HG03095 (cell line): Measurements from ENCODE around the gene HPRT1.

ENCODE experiments used
- ATAC-seq: cut with Tn5 transposase; IDR thresholded peaks from one replicate; pipeline ENCODE4 v1.9.1; 2021; ENCODE audit warnings: moderate library complexity; ENCODE audit not compliant: unreplicated experiment

HPRT1 gene

DNA sequence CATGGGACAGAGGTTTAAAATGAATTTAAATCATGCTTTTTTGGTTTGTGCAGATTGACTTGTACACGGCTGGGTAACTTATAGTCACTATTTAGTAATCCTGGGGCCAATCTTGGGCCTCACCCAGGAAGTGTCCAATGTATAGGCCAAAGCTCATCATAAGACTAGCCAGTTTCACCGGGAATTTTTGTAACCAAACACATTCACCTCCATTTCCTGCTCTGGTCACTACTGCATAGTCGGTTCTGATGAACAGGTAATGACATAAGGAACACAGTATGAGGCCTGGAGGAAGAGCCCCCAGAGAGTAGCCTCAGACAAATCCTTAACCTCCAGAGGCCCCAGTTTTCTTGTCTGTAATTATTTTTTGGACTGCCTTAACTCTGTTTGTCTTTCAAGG lies 81.9 kb downstream of the HPRT1 start:
- no peak for ATAC-seq

- no peak for ATAC-seq
Measured at GRCh38 chrX:134542485-134542884, 82.5 kb downstream of the HPRT1 start.

- no peak for ATAC-seq
Measured at GRCh38 chrX:134543288-134543687, 83.3 kb downstream of the HPRT1 start.

DNA sequence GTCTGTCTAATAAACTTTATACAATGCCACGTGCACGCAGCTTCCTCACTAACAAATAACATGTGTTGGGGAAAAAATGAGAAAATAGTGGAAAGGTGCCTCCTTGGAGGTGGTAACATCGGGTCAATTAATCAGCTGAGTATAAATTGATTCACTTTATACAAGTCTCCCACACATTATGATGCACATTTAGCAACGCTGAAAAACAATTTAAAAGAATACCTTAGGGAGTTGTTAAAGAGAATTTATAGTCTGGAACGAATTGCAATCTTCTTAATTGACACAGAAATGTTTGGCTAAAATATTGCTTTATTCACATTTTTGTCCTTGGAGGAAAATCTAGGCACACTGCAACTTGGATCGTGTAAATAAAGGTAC lies 84.2 kb downstream of the HPRT1 start:
- ATAC-seq = no peak

DNA sequence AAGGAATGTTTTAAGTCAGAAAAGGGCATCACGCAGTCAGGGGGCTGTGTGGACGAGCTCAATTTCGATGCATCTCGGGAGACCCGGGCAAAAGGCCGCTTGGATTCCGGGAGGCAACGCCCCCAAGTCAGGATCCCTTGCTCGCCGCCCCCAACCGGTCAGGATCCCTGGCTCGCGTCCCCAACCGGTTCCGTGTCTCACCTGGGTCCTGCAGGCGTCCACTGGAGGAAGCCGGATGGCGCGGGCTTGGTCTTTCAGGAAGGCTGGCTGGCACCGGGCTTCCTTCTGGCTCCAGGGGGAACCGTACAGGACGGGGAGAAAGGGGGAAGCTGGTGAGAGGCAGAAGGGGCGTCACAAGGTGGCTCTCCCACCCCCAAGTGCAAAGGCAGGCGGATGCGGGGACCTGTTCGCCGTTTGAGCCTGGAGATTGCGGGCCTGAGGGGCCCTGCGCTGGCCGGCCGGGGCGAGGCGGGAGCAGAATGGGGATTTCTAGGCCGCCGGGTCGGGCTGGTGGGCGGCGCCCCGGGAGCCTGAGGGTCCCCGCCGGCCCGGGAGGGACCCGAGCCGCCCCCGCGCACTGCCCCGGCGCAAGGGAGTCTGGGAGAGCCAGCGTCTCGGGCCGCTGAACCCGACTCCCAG lies 84.7 kb downstream of the HPRT1 start:
- ATAC-seq = no peak

- no peak for ATAC-seq
Measured at GRCh38 chrX:134545510-134545909, 85.5 kb downstream of the HPRT1 start.

GRCh38 chrX:134546187-134546586 lies 86.2 kb downstream of the HPRT1 start:
- no peak for ATAC-seq

DNA sequence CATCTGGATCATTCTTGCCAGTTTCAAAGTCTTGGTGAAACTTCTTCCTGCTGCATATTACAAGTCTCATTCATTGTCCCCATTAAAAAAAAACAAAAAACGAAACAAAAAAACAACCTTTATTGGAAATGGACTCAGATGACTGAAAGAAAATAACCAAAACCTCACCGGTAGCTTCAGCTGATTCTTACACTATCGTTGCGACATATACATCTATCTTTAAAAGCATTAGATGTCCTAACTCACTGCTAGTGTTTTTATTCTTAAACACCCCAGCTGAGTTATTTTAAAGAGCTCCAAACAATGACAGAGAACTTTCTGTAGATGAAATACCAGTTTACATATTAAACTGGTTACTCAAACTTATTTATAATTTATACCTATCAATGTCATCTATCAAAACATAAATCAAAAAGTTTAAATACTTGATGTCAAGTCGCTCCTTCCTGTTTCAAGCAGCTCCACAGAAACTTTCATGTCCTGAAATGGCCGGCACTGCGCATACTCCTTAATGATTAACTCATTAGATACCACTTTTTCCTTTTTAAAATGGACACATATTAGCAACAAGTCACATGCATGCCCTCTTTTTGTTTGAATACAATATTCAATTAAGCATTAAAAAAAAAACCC lies 87.2 kb downstream of the HPRT1 start:
- ATAC-seq = no peak

DNA sequence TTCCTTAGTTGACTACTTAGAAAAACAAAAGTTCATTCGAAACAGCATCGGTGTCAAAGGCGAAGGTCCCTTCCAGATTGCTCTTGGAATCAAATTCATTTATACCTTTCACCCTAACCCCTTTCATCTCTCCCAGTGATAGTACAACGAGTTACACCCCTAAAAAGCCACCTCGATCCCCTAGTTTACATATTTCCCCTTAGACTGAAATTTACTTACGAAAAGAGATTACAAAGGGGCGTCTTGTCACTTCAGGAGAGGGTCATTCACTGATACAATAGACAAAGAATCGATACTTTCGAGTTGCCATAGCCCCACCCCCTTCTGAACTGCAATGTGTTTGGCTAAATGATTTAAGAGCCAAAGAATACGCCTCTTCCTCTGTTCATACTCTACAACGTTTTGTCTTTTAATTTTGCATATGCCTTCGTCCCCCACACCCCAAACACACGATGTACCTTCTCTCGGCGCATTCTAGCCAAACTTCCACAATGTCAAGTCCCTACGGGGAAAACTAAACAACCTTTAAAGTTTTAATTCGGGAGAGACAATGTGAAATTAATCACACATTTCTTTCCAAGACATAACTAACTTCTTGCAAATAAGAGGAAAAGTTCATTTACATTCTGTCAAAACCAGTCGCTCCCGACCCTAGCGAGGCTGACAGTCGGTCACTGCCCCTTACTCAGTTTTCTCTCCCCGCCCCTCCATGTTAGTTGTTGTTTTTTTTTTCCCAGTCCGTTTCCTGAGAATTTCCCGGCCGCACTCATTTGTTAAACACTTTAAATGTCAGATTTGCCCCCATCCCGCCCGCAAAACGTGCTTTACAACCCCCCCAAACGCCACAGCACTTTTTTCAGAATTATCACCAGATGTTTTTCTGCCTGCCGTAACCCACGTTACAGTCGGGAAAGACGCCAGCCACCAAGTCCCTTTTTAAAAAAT lies 88.6 kb downstream of the HPRT1 start:
- no peak for ATAC-seq
